CD4-positive, CD25-positive, alpha-beta regulatory T cell (primary cell): ENCODE data around the gene CHIC1. TPM values are rescaled to one million over a fixed set of nuclear protein-coding genes. Genes with fewer than 3 reads are reported as not detected.
A peak's percentile ranks its signal among the peaks of the same experiment; 100 is the strongest.
"Not testable (repeated sequence)": the region's sequence is repeated elsewhere in the genome, so short reads cannot be mapped to it uniquely, and the experiment has no call there.

Experiments
- ATAC-seq, 2 donors: fragments of 150-1000 bp; cut with Tn5 transposase; one replicate each; pipeline ENCODE4 v1.10.0; 2021; ENCODE audit warnings: low read depth in 2 of 2, moderate number of reproducible peaks in 2 of 2, moderate library complexity in 1 of 2
- DNase-seq, 3 donors: peaks; one replicate each; pipeline versions ENCODE4 v3.0.0 to v3.0.0-alpha.2; 2012 to 2022; ENCODE audit warnings: mixed read lengths in 1 of 3
- H3K27ac ChIP-seq: one replicate; pipeline ENCODE4 v1.7.0; 2013; ENCODE audit warnings: mild to moderate bottlenecking, low read length; ENCODE audit not compliant: insufficient read depth, poor library complexity, severe bottlenecking
- H3K27me3 ChIP-seq: one replicate; pipeline ENCODE4 v1.7.0; 2013; ENCODE audit warnings: low read length; ENCODE audit not compliant: control insufficient read depth, insufficient read depth
- H3K36me3 ChIP-seq: one replicate; pipeline ENCODE4 v1.7.0; 2013; ENCODE audit warnings: mild to moderate bottlenecking, low read length, moderate library complexity; ENCODE audit not compliant: control insufficient read depth, insufficient read depth
- H3K4me1 ChIP-seq: 2 replicates; pipeline ENCODE4 v1.7.0; 2013; ENCODE audit warnings: mild to moderate bottlenecking, low read length; ENCODE audit not compliant: insufficient read depth, control insufficient read depth, poor library complexity, severe bottlenecking
- H3K4me3 ChIP-seq: one replicate; pipeline ENCODE4 v1.7.0; 2013; ENCODE audit warnings: low read depth, mild to moderate bottlenecking, low read length, moderate library complexity
- H3K9me3 ChIP-seq, 2 experiments: 1 replicate in 1 of 2; 2 replicates in 1 of 2; pipeline ENCODE4 v1.7.0; 2013; ENCODE audit warnings: low read length in 2 of 2, mild to moderate bottlenecking in 1 of 2, moderate library complexity in 1 of 2; ENCODE audit not compliant: control insufficient read depth in 2 of 2
- H3K27ac Mint-ChIP-seq, 3 donors: one replicate each; pipeline ENCODE4 v1.8.0; 2020 to 2022; ENCODE audit warnings: mild to moderate bottlenecking in 3 of 3, mixed read lengths in 3 of 3, moderate library complexity in 2 of 3
- H3K27me3 Mint-ChIP-seq: one replicate; pipeline ENCODE4 v1.8.0; 2022; ENCODE audit warnings: mild to moderate bottlenecking, mixed read lengths
- H3K36me3 Mint-ChIP-seq: one replicate; pipeline ENCODE4 v1.8.0; 2020; ENCODE audit warnings: mixed read lengths
- H3K4me1 Mint-ChIP-seq, 4 donors: one replicate each; pipeline ENCODE4 v1.8.0; 2020 to 2022; ENCODE audit warnings: mixed read lengths in 4 of 4, mild to moderate bottlenecking in 1 of 4
- H3K4me3 Mint-ChIP-seq, 4 donors: one replicate each; pipeline ENCODE4 v1.8.0; 2020 to 2022; ENCODE audit warnings: mild to moderate bottlenecking in 4 of 4, mixed read lengths in 4 of 4, moderate library complexity in 3 of 4
- H3K9me3 Mint-ChIP-seq, 7 donors: one replicate each; pipeline ENCODE4 v1.8.0; 2020 to 2022; ENCODE audit warnings: mixed read lengths in 7 of 7, mild to moderate bottlenecking in 3 of 7, moderate library complexity in 2 of 7
- polyA plus RNA-seq, 4 donors: library from polyadenylated mRNA; unstranded; fragments of 300-500 nt; fragmentation: Illumina TruSeq; gene quantifications; one replicate each; pipeline ENCODE4 v1.2.3, GENCODE V29; 2021
- total RNA-seq: library from RNA; stranded (reverse); gene quantifications from one replicate; pipeline ENCODE4 v1.2.3, GENCODE V29; 2022

Gene CHIC1
- total RNA-seq = 8.2 TPM
- polyA plus RNA-seq = 1 to 10 TPM; 2.5 to 3.5 (median 2.9) TPM

DNA sequence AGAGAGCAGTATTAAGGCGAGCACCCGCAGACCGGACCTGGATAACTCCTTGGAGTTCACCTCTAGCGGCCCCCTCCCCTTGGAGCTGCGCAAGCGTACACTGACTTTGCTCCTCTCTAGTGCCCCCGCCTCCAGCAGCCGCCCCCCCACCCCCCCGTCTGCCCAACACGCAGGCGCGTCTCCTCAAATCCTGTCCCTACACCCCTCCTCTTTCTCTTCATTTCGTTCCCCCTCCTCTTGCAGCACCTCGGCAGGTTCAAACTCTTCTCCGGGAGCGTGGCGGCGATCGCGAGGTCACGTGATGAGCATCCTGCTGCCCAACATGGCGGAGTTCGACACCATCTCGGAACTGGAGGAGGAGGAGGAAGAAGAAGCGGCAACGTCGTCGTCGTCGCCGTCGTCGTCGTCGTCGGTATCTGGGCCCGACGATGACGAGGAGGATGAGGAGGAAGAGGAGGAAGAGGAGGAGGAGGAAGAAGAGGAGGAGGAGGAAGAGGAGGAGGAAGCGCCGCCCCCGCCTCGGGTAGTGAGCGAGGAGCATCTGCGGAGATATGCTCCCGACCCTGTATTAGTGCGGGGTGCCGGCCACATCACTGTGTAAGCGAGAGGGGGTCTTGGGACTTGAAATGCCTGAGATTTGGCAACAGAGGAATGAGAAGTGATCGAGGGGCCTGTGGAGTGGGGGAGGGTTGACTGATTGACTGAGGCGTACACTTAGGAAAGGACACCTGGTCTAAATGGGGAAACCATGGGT, at the start of gene CHIC1:
Gene CHIC1 (plus strand): TSS at position 214 of the 754 bp plus-strand sequence. CDS start 88 bp downstream, at position 302.
- Mint-ChIP-seq H3K9me3 (peaks cover 0 to 3% (median 0%) of the 10 kb centered on the region in 7 donors), H3K4me1 (peaks cover 0 to 35% (median 21%) of the 10 kb centered on the region in 4 donors), H3K27ac (peak within 1 kb of the TSS; percentile 98 to 100 (median 100)), H3K36me3 (no peaks in the 10 kb centered on the region), H3K27me3 (no peaks in the 10 kb centered on the region), H3K4me3 (peak within 1 kb of the TSS; percentile 87 to 98 (median 94))
- Histone ChIP-seq H3K4me1 (peaks cover 10% of the 10 kb centered on the region), H3K27me3 (no peaks in the 10 kb centered on the region), H3K9me3 (no peaks in the 10 kb centered on the region), H3K36me3 (no peaks in the 10 kb centered on the region), H3K4me3 (peak within 1 kb of the TSS; percentile 93), H3K27ac (peak within 1 kb of the TSS; percentile 90)
- ATAC-seq (peak; percentile 67 to 72), DNase-seq (peak; percentile 64 to 82 (median 74))

DNA sequence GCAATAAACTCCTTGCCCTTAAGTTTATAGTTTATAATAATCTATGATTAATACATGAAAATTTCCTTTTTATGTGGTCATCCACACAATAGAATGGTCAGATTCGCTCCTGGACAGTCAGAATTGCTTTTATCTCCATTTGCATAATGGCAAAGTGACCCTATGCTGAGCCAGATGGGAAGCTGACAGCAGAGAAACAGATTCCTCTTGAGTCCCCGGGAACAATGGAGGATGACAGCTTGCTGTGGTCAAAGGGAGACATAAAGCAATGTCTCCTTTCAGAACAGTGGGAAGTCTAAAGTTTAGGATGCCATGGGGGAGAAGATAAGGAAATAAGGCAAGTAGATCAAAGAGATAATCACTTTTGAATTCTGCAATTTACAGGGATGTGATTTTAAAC, 40.2 kb upstream of the CHIC1 start:
- H3K9me3 ChIP-seq, DNase-seq, ATAC-seq, H3K4me3 ChIP-seq, H3K36me3 ChIP-seq, H3K4me1 ChIP-seq, H3K4me3 Mint-ChIP-seq, H3K27ac Mint-ChIP-seq, H3K27me3 ChIP-seq, H3K36me3 Mint-ChIP-seq, H3K4me1 Mint-ChIP-seq, H3K27me3 Mint-ChIP-seq, H3K27ac ChIP-seq: not testable (repeated sequence)
- H3K9me3 Mint-ChIP-seq = peaks cover 0 to 12% (median 0%) of the 10 kb centered on the region in 7 donors

DNA sequence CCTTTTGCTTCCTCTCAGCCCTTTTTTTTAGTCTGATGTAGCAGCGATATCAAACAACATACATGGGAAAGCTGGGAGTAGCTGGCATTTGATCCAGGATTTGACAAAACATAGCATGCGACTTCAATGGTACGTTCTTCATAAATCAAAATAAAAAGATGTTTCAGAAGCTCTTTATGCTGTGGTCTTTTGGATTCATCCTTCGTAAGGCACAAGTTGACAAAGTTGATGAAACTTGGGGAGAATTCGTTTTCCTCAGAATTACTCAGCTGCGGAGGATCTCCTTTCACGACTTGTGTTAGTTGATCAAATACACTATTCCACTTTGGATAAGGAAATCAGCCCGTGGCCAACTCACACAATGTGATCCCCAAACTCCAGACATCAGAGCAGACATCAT, 38.1 kb upstream of the CHIC1 start:
- ATAC-seq (no peak), DNase-seq (no peak)
- Histone ChIP-seq H3K4me3 (no peak overlapping the region), H3K4me1 (no peaks in the 10 kb centered on the region), H3K36me3 (no peaks in the 10 kb centered on the region), H3K9me3 (peaks cover 3 to 5% of the 10 kb centered on the region in 2 experiments), H3K27me3 (no peaks in the 10 kb centered on the region), H3K27ac (no peak overlapping the region)
- no peaks in the 10 kb centered on the region for H3K27me3 Mint-ChIP-seq
- peaks cover 0 to 24% (median 4%) of the 10 kb centered on the region in 7 donors for H3K9me3 Mint-ChIP-seq
- H3K4me1 Mint-ChIP-seq = no peaks in the 10 kb centered on the region
- H3K4me3 Mint-ChIP-seq = no peak overlapping the region
- H3K27ac Mint-ChIP-seq = no peak overlapping the region
- no peaks in the 10 kb centered on the region for H3K36me3 Mint-ChIP-seq

DNA sequence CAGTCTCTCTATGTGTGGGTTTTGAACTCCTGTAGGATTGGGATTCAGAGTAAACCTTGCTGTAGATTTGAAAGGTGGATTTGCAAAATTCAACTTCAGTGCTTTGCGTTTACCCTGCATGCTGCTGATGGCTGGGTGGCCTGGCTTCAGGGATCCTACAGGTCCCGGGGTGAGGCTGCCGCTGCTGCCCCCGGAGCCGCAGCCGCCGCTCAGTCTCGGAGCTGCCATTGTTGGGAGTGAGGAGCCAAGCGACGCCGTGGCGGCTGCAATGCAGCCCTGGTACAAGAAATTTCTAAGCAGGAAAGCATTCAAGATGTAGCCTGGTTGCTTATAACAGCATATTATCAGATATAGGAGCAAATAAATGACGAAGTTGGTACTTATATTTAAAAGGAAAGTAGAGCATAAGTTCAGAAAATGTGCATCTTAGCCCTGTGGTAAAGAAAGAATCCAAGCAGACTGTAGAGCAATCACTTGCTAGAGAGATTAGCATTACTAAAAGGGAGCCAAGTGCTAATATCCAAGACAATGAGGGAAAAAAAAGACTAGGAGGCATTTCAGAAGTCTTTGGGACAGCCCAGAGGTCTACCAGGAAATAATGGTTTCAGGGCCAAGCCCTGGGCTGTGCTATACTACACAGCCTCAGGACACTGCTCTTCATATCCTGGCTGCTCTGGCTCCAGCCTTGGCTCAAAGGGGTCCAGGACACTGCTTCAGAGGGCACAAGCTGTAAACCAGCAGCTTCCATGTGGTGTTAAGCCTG, 36.9 kb upstream of the CHIC1 start:
- no peaks in the 10 kb centered on the region for H3K27me3 ChIP-seq
- peaks cover 4% of the 10 kb centered on the region for H3K36me3 Mint-ChIP-seq
- no peaks in the 10 kb centered on the region for H3K36me3 ChIP-seq
- peaks cover 0 to 34% (median 8%) of the 10 kb centered on the region in 7 donors for H3K9me3 Mint-ChIP-seq
- H3K4me3 Mint-ChIP-seq = no peak overlapping the region
- H3K4me1 ChIP-seq = no peaks in the 10 kb centered on the region
- H3K9me3 ChIP-seq = peaks cover 3 to 5% of the 10 kb centered on the region in 2 experiments
- no peak overlapping the region for H3K27ac Mint-ChIP-seq
- ATAC-seq (no peak), DNase-seq (no peak)
- H3K4me3 ChIP-seq = no peak overlapping the region
- no peak overlapping the region for H3K27ac ChIP-seq
- no peaks in the 10 kb centered on the region for H3K4me1 Mint-ChIP-seq
- no peaks in the 10 kb centered on the region for H3K27me3 Mint-ChIP-seq

DNA sequence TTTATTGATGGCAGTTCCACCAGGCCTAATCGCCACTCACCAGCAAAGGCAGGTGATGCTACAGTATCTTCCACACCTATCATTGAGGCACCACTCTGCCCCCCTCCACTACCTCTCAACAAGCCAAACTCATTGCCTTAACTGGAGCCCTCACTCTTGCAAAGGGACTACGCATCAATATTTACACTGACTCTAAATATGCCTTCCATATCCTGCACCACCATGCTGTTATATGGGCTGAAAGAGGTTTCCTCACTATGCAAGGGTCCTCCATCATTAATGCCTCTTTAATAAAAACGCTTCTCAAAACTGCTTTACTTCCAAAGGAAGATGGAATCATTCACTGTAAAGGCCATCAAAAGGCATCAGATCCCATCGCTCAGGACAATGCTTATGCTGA, 31.3 kb upstream of the CHIC1 start:
- H3K4me1 ChIP-seq, H3K36me3 ChIP-seq, H3K4me3 Mint-ChIP-seq, H3K27ac Mint-ChIP-seq, H3K4me1 Mint-ChIP-seq, H3K27ac ChIP-seq, DNase-seq, H3K4me3 ChIP-seq, H3K27me3 Mint-ChIP-seq, H3K9me3 ChIP-seq, ATAC-seq, H3K27me3 ChIP-seq: not testable (repeated sequence)
- H3K9me3 Mint-ChIP-seq = peaks cover 0 to 40% (median 14%) of the 10 kb centered on the region in 7 donors
- H3K36me3 Mint-ChIP-seq = peaks cover 17% of the 10 kb centered on the region

DNA sequence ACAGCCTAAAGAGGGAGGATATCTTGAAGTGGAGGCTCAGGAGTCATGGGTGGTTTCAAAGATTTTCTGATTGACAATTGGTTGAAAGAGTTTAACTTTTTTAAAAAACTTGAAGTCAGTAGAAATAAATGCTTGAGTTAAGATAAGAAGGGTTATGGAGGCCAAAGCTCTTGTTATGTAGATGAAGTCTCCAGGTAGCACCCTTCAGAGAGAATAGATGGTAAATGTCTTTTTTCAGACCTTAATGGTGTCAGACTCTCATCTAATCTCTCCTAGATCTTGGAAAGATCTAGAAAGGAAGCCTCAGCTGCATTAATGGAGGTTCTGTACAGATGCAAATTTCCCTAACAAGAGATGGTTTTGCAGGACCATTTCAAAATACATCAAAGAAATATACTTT, 6.8 kb upstream of the CHIC1 start:
- H3K27ac Mint-ChIP-seq = no peak overlapping the region
- H3K4me1 Mint-ChIP-seq = peaks cover 0 to 11% (median 7%) of the 10 kb centered on the region in 4 donors
- no peaks in the 10 kb centered on the region for H3K36me3 Mint-ChIP-seq
- no peak overlapping the region for H3K4me3 Mint-ChIP-seq
- Histone ChIP-seq H3K27me3 (no peaks in the 10 kb centered on the region), H3K4me3 (no peak overlapping the region), H3K36me3 (no peaks in the 10 kb centered on the region), H3K27ac (no peak overlapping the region), H3K9me3 (no peaks in the 10 kb centered on the region), H3K4me1 (no peaks in the 10 kb centered on the region)
- ATAC-seq (no peak), DNase-seq (no peak)
- no peaks in the 10 kb centered on the region for H3K9me3 Mint-ChIP-seq
- no peaks in the 10 kb centered on the region for H3K27me3 Mint-ChIP-seq

DNA sequence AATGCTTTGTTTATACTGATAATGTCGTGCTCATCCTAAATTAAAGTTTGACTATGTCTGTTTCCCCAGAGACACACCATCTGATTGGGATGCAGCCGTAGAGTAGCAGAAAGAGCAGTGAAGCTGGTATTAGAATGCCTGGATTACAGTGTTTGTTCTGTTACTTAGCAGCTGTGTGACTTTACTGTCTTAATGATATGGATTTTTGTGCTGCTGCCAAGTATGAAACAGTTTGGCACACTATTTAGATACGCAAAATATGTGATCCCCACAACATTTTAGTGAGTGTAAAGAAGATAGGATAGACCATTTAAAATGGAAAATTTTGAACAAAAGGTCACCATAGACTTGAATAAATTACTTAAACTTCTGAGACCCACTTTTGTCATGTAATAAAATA, 1.2 kb upstream of the CHIC1 start:
- H3K36me3 Mint-ChIP-seq = no peaks in the 10 kb centered on the region
- peak overlapping the region in 1 of 3 donors; percentile 98 for H3K27ac Mint-ChIP-seq
- no peak for DNase-seq
- peak overlapping the region; percentile 93 for H3K4me3 ChIP-seq
- H3K9me3 ChIP-seq = no peaks in the 10 kb centered on the region
- H3K27me3 Mint-ChIP-seq = no peaks in the 10 kb centered on the region
- no peaks in the 10 kb centered on the region for H3K36me3 ChIP-seq
- ATAC-seq = no peak
- H3K4me3 Mint-ChIP-seq = peak overlapping the region in 2 of 4 donors; percentile 12 to 97
- H3K9me3 Mint-ChIP-seq = peaks cover 0 to 3% (median 0%) of the 10 kb centered on the region in 7 donors
- peaks cover 0 to 35% (median 21%) of the 10 kb centered on the region in 4 donors for H3K4me1 Mint-ChIP-seq
- peaks cover 10% of the 10 kb centered on the region for H3K4me1 ChIP-seq
- no peak overlapping the region for H3K27ac ChIP-seq
- H3K27me3 ChIP-seq = no peaks in the 10 kb centered on the region
